ENCODE data around the gene GFOD2. TPM values are rescaled to one million over a fixed set of nuclear protein-coding genes. Genes with fewer than 3 reads are reported as not detected.

GFOD2 gene
- total and polyA plus RNA-seq, 7 donors = 8.0 to 17.3 (median 11.3) TPM

DNA sequence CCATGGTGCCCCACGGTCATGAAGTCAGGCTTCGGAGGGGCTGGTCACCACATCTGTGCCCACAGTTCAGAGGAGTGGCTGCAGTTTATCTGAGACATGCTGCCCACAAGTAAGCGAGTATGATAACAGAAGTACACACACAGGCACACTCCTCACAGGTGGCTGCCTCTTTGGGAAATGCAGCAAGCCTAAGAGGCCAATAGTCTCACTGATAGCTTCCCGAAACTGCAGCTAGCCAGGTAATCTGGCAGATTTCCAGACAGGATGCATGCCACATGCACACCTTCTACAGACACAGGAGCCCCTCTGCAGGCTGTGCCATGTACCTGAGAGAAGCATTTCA, 12.6 kb upstream of the GFOD2 start:
- Histone ChIP-seq H3K9me3 (no peaks in the 10 kb centered on the region), H3K27ac (no peak overlapping the region), H3K36me3 (ENCODE audit: insufficient read depth in 1 of 2, low read depth in 1 of 2) (peaks cover 3 to 70% of the 10 kb centered on the region in 2 donors), H3K4me3 (no peak overlapping the region), H3K27me3 (ENCODE audit: insufficient read depth in 3 of 3, low read length in 2 of 3) (no peaks in the 10 kb centered on the region), H3K4me1 (no peaks in the 10 kb centered on the region)
- intact Hi-C loops (cut with DNase I) = loop anchor here in 1 of 2 donors (5.0 kb wide), 1 partner anchor 46 kb away; no protein-coding TSS in a partner anchor
- TF ChIP-seq, protein P1, sequence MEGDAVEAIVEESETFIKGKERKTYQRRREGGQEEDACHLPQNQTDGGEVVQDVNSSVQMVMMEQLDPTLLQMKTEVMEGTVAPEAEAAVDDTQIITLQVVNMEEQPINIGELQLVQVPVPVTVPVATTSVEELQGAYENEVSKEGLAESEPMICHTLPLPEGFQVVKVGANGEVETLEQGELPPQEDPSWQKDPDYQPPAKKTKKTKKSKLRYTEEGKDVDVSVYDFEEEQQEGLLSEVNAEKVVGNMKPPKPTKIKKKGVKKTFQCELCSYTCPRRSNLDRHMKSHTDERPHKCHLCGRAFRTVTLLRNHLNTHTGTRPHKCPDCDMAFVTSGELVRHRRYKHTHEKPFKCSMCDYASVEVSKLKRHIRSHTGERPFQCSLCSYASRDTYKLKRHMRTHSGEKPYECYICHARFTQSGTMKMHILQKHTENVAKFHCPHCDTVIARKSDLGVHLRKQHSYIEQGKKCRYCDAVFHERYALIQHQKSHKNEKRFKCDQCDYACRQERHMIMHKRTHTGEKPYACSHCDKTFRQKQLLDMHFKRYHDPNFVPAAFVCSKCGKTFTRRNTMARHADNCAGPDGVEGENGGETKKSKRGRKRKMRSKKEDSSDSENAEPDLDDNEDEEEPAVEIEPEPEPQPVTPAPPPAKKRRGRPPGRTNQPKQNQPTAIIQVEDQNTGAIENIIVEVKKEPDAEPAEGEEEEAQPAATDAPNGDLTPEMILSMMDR (IDR thresholded peaks at IDR 0.05) = no peak
- ATAC-seq (no peak), DNase-seq (no peak)
- WGBS, 3 donors = 86 to 92% (median 91%) methylated on average over 4 of the region's 4 CpGs

DNA sequence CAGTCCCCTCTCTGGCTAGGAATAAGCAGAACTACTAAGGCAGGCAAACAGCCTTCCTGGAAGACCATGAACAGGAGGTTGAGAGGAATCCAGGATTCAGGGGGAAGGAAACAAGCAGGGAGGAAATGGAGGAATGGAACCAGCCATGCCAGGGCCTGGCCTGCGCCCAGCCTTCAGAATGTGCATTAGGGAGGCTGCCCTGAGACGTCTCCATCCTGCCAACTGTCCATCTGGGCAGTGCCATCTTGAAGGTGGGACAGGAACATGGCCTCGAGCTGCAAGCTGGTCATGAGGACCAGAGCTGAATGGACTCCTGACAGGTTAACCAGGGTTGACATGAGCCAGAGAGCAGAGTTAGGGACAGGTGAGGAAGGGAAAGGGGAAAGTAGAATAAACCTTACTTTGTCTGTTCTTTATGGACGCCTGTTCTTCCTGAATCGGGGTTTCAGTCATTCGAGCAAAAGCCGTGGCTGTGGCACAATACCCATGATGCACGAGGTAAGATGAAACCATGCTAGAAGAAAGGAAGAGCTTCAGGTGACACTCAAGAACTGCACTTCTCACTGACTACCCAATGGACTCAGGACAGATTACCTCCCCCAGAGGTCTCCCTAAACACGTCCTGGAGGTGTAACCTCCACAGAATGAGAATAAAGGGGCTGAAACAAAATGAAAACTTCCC, 12.1 kb upstream of the GFOD2 start:
- TF ChIP-seq, protein P1 (IDR thresholded peaks at IDR 0.05) = no peak
- WGBS, 3 donors = 81 to 95% (median 84%) methylated on average over 9 of the region's 9 CpGs

DNA sequence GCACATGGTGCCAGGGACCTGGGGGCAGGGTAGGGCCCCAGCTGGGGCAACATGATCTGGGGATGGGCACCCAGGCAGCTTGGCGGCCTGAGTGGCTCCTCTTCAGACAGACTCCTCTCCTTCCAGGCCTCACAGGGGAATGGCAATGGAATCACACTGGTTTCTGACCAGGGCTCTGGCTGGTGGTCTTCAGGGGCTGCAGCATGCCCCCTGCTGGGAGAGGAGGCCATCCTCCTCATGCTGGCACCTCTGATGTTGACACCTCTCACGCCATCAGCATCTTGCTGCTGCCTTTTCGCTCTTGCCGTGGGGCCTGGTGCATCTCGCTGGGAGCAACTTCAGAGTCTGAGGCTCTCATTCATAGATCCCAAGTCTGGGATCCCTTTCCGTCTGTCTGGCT, 11.2 kb upstream of the GFOD2 start:
- Histone ChIP-seq H3K4me1 (no peaks in the 10 kb centered on the region), H3K9me3 (no peaks in the 10 kb centered on the region), H3K27ac (no peak overlapping the region), H3K4me3 (no peak overlapping the region), H3K27me3 (ENCODE audit: insufficient read depth in 3 of 3, low read length in 2 of 3) (no peaks in the 10 kb centered on the region), H3K36me3 (ENCODE audit: insufficient read depth in 1 of 2, low read depth in 1 of 2) (peaks cover 3 to 84% of the 10 kb centered on the region in 2 donors)
- ATAC-seq (no peak), DNase-seq (no peak)
- intact Hi-C loops (cut with DNase I) = loop anchor here in 1 of 2 donors (5.0 kb wide), 1 partner anchor 47 kb away; no protein-coding TSS in a partner anchor
- 88 to 93% (median 91%) methylated on average over 6 of the region's 6 CpGs for WGBS, 3 donors
- TF ChIP-seq, protein P1 (IDR thresholded peaks at IDR 0.05) = no peak

More for the DNA sequence above, 12.1 kb upstream of the GFOD2 start:
- DNase-seq (no peak), ATAC-seq (no peak)
- intact Hi-C loops (cut with DNase I) = loop anchor here in 1 of 2 donors (5.0 kb wide), 1 partner anchor 46 kb away; no protein-coding TSS in a partner anchor
- Histone ChIP-seq H3K27me3 (ENCODE audit: insufficient read depth in 3 of 3, low read length in 2 of 3) (no peaks in the 10 kb centered on the region), H3K9me3 (no peaks in the 10 kb centered on the region), H3K4me1 (no peaks in the 10 kb centered on the region), H3K36me3 (ENCODE audit: insufficient read depth in 1 of 2, low read depth in 1 of 2) (peaks cover 3 to 75% of the 10 kb centered on the region in 2 donors), H3K27ac (no peak overlapping the region), H3K4me3 (no peak overlapping the region)

DNA sequence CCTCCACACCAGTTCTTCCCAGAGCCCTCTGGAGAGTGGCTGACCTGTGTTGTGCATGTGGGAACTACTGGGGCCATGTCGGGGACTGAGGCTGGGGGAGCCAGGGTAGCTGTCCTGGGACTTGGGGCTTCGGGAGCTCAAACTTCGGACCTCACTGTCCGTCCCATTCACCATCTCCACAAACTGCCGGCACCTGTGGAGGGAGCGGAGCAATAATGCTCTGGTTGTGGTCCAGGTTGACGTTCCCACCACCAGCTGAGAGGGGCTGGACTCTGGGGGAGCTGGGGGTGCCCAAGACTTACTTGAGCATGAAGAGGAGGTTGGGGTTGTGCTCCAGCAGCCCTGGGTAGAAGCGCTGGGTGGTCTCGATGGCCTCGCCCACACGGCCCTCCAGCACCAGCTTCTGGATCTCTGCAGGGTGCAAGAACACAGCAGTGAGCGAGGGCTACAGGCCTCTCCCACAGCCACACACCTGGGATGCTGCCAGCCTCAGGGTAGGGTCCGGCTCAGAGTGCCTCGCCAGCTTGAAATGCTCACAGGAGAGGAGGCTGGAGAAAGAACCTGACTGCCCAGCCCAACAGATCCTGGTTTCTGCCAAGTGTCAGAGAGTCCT, 10.6 kb upstream of the GFOD2 start:
- Histone ChIP-seq H3K27ac (no peak overlapping the region), H3K27me3 (ENCODE audit: insufficient read depth in 3 of 3, low read length in 2 of 3) (no peaks in the 10 kb centered on the region), H3K4me3 (no peak overlapping the region), H3K9me3 (no peaks in the 10 kb centered on the region), H3K4me1 (no peaks in the 10 kb centered on the region), H3K36me3 (ENCODE audit: insufficient read depth in 1 of 2, low read depth in 1 of 2) (peaks cover 3 to 89% of the 10 kb centered on the region in 2 donors)
- TF ChIP-seq, protein P1 (IDR thresholded peaks at IDR 0.05) = no peak
- ATAC-seq (no peak), DNase-seq (no peak)
- intact Hi-C loops (cut with DNase I) = loop anchor here in 1 of 2 donors (5.0 kb wide), 1 partner anchor 48 kb away; no protein-coding TSS in a partner anchor
- WGBS, 3 donors = 96% methylated on average over 13 to 14 of the region's 14 CpGs

All from psoas muscle (tissue), 8 donors.